G401 (cell line): Measurements from ENCODE around the gene TGM2. TPM values are rescaled to one million over a fixed set of nuclear protein-coding genes. Genes with fewer than 3 reads are reported as not detected.

Experiments
- DNase-seq: peaks from one replicate; pipeline ENCODE4 v3.0.0-alpha.2; 2015; ENCODE audit warnings: low spot score
- in situ Hi-C: cut with HindIII; loops from 2 replicates; pipeline ENCODE4 v1.10.0; 2016; ENCODE audit warnings: low sequenced_read_pairs, mixed read lengths
- total RNA-seq: library from RNA; depleted of rRNA; stranded (reverse); fragments of >200 nt; shearing (Covaris generic); gene quantifications from 2 replicates; pipeline ENCODE4 v1.2.3, GENCODE V29; 2014

Gene TGM2
- total RNA-seq, 1 experiment from 2014 or later, result 23.4 TPM

DNA sequence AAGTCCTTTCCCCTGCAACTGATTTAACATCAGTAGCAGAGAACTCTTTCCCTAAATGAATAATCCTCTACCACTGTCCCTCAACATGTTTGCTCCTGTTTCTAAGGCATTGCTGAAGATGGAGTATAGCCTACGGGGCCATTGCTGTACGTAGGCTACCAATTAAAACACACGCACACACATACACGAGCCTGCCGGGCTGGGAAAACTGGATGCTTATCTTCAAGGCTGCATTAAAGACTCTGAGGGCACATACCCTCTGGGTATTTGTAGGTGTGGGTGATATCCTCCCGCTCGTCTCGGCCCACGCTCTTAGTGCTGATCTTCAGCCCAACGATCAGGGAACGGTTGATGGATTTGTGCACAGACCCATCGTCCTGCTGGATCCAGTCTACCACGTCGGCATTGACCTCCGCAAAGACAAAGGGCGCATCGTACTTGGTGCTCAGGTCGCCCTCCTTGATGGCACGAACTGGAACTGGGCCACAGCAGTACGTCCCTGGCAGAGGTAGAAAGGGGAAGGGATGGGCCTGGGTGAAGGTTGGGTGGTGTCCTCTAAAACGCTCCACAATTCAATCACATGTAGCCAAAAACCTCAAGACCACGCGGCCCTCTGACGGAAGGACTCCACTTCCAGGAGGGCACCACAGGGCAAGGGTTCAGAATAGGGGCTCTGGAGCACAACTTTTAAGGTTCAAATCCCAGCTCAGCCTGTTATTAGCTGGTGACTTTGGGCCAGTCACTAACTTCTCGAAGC, 25.7 kb downstream of the TGM2 start:
- no peak for DNase-seq
- in situ Hi-C loops, result no loop called here

DNA sequence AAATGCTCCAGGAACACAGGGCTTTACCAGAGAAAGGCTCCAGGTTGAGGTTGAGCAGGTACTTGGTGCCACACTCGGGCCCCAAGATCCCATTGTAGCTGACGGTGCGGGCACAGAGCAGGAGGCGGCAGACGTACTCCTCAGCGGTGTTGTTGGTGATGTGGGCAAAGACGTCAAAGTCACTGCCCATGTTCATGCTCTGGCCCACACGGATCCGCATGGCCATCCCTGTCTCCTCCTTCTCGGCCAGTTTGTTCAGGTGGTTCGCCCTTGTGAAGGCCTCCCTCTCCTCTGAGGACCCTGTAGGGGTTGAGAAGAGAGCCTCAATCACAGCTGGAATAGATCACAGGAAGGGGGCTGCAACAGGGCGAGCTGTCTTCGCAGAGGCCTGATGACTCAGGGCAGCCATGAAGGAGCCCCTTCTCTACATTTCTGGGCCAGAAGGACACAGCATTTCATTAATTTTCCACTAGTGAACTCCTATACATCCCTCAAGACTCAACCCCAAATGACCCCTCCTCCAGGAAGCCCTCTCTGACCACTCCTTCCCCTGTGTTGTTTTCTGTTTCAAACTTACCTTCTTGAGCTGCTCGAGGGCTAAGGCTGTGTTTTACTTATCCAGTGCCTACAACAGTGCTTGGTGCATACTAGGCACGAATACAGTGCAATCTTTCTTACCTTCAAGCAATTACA, 26.8 kb downstream of the TGM2 start:
- DNase-seq, result no peak
- in situ Hi-C loops, result no loop called here

DNA sequence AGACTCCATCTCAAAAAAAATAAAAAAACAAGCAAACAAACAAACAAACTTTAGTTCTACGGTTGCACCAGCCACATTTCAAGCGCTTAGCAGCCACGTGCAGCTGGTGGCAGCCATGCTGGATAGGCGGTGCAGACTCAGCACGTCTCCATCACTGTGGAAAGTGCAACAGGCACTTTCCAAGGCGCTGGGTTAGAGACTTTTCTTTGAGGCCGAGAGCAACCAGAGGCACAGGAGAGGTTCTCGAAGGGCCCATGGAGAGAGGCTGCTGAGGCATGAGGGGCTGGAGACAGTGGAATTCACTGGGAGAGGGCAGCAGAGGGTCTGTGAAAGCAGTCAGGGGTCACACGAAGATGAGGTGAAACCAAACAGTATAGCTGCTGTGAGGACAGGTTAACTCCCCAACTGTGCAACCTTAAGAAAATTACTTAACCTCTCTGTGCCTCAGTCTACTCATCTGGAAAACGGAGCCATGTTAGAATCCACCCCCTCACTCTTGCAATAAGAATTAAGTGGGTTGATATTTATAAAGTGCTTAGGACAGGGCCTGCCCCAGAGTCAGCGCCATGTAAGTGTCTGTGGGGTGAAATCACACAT, 27.5 kb downstream of the TGM2 start:
- in situ Hi-C loops, result no loop called here
- DNase-seq, result no peak

- in situ Hi-C loops, result no loop called here
- DNase-seq, result no peak
Observed at GRCh38 chr20:38136421-38137245, 28.4 kb downstream of the TGM2 start.

DNA sequence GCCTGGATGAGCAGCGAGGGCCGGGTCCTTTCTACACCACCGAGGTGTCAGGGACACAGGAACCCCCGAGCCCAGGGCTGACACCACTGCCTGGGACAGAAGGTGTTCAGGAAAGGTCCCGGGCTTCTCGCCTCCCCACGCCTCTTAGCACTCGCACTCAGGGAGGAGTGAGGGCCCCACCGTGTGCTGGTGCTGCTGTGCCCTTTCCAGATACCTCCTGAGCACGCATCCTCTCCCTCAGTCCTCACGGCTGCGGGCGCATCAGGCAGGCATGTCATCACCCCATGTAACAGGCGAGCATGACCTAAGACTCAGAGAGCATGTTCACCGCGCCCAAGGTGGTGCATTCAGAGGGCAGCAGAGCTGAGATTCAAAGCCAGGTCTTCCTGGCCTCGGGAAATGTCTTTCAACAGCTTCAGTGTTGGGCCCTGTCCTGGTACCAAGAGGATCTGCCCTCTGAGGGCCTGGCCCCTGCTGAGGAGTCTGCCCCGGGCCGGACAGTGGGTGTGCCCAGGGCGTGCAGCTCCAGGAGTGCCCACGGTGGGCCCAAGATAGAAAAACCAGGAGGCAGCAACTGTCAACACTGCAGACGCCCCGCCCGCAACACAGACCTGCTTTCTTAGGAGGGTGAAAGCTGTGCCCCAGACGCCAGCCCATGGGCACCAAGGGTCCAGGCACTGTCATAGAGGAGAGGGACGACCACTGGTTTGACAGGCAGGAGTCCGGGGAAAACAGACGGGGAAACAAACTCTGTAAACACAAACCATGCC, 29.2 kb downstream of the TGM2 start:
- no peak for DNase-seq
- in situ Hi-C loops, result no loop called here

- no peak for DNase-seq
- in situ Hi-C loops, result no loop called here
Observed at GRCh38 chr20:38135271-38135650, 29.8 kb downstream of the TGM2 start.

DNA sequence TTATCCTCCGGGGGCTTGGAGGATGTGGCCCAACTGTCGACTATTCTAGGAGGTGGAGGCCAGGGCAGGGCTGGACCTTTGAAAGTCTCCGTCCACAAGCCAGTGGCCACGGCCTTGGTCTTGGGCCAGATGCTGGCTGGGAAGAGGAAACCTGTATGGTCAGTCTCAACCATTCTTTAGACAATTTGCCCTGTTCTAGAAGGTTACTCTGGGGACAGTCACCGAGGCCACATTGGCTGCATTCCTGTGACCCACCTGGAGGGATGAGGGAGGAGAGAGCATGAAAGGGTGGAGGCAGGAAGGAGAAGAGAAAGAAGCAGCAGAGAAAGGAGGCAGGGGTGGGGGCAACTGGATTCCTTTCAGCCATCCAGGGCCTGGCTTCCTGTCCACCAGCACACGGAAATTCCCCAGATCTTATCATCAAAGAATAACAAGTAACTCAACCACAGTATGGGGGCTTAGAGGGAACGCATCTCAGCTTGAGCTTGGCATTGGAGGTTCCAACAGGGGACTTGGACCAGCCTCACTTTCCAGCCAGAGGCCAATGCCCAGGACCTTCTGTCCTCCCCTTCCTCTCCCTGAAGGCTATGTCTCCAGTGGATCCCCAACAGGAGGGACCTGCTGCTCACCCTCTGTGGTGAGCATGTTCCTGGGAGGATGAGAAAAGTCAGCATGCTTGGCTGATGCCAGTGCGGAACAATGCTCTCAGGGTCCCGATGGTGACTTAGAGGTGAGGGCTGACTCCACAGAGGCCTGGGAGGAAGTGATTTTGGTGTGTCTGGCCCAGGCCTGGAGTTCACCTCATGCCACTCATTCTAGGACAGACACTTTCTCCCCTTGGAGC, 30.4 kb downstream of the TGM2 start:
- in situ Hi-C loops, result no loop called here
- DNase-seq, result no peak

DNA sequence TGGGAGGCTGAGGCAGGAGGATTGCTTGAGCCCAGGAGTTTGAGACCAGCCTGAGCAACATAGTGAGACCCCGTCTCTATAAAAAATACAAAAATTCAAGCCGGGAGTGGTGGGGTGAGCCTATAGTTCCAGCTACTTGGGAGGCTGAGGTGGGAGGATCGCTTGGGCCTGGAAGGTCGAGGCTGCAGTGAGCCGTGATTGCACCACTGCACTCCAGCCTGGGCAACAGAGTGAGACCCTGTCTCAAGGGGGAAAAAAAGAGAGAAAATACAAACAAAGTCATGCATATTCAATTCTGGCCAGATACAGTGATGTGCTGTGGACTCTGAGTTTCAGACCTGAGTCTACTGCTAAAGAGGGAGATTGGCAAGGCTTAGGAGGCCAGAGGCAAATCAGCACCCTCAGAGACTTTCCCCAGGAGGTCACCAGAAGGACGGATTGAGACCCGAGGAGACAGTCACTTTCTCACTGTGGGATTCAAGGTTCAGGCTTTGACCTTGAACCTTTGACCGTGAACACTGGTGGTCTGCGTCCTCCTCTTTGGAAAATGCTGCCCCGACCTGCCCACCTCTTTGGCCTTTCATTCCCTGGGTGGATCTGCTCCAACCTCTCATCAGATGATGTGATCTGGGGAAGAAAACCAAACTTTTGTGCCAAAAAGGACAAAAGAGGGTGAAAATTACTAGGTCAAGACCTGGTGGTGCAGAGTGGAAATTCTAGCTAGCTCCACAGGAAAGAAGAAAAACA, 31.2 kb downstream of the TGM2 start:
- no peak for DNase-seq
- in situ Hi-C loops, result no loop called here

DNA sequence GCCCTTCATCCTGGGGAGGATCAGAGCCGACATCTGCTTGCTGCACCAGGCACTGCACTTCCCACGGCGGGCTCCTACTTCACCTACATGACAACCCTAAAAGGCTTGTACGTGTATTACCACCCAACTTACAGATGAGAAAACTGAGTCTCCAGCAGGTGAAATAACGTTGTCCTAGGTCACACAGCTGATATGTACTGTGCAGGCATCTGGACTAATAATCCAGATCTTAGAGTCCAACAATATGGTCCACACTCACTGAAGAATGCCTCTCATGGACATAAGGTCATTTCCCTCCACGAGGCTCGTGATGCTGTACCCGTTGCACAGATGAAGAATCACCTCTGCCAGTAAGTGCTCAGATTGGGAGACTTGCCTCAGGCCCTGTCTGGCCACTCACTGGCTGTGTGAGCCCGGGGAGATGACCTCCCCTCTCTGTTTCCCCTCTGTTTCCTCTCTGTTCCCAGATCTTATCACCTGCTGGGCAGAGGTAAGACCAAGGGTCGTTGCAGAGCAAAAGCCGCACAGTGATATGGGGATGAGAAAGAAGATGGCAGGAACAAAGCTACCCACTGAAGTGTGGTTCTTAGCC, 32.1 kb downstream of the TGM2 start:
- in situ Hi-C loops, result no loop called here
- no peak for DNase-seq

- DNase-seq, result no peak
- in situ Hi-C loops, result no loop called here
Observed at GRCh38 chr20:38132156-38132909, 32.7 kb downstream of the TGM2 start.

GRCh38 chr20:38131588-38132121, 33.4 kb downstream of the TGM2 start:
- DNase-seq, result no peak
- in situ Hi-C loops, result no loop called here

DNA sequence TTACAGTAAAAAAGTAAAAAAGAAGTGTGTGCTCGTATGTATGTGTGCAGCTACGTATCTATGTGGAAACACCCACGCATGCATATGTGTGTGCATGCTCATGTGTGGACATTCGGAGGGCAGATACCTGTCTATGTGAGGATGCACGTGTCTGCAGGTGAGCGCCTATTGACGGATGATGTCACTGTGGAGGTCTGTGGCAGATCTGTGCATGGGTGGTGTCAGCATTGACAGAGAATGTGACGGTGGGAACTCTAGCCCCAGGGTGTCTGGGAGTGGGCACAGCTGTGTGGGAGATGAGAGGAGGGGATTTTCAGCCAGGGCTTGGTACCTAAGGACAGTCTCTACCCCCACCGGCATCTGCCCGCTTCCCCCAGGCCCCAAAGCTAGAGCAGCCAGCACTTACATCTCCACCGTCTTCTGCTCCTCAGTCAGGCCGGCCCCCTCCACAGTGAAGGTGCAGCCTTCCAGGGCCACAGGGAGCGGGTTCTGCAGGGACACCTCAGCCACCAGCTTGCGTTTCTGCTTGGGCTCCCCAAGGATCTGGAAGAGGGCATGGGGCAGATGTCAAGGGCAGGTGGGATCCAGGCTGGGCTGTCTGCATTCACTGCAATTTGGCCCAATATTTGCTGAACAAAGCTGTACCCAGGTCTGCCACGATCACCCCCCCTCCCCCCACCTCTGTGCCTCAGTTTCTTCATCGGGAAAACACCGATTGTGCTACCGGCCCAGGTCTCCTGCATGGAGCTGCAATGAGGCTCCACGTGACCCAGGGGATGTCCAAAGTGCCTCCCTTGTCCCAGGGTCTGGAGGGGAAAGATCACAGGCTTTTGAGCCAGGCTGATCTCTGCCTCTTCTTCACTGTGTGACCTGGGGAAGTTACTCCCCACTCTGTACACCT, 34.1 kb downstream of the TGM2 start:
- in situ Hi-C loops, result no loop called here
- DNase-seq, result no peak

- no peak for DNase-seq
- in situ Hi-C loops, result no loop called here
Observed at GRCh38 chr20:38129893-38130609, 35.0 kb downstream of the TGM2 start.

GRCh38 chr20:38129248-38129865, 35.7 kb downstream of the TGM2 start:
- in situ Hi-C loops, result no loop called here
- no peak for DNase-seq
